OCI-LY1 (cell line): ENCODE measurements around the gene ATCAY.

Experiments
- EZH2 ChIP-seq: fragments of 200-600 bp; sonication (generic), shearing (Covaris generic); IDR thresholded peaks from 2 replicates; pipeline ENCODE4 v1.8.0; 2017; ENCODE audit warnings: borderline replicate concordance, mixed run types, mild to moderate bottlenecking, antibody characterized with exemption, low read length, moderate library complexity, mixed read lengths
- TF ChIP-seq, protein P1 (sequence below): fragments of 200-600 bp; sonication (generic), shearing (Covaris generic); IDR thresholded peaks from 2 replicates; pipeline ENCODE4 v1.5.1; 2017; ENCODE audit warnings: mild to moderate bottlenecking, antibody characterized with exemption, low read length, moderate library complexity, mixed read lengths

GRCh38 chr19:3831601-3832000 is 48.9 kb upstream of the ATCAY start:
- TF ChIP-seq, protein P1, sequence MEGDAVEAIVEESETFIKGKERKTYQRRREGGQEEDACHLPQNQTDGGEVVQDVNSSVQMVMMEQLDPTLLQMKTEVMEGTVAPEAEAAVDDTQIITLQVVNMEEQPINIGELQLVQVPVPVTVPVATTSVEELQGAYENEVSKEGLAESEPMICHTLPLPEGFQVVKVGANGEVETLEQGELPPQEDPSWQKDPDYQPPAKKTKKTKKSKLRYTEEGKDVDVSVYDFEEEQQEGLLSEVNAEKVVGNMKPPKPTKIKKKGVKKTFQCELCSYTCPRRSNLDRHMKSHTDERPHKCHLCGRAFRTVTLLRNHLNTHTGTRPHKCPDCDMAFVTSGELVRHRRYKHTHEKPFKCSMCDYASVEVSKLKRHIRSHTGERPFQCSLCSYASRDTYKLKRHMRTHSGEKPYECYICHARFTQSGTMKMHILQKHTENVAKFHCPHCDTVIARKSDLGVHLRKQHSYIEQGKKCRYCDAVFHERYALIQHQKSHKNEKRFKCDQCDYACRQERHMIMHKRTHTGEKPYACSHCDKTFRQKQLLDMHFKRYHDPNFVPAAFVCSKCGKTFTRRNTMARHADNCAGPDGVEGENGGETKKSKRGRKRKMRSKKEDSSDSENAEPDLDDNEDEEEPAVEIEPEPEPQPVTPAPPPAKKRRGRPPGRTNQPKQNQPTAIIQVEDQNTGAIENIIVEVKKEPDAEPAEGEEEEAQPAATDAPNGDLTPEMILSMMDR: no peak
- no peak for TF ChIP-seq EZH2
